Mesothelial cell of epicardium (in vitro differentiated cells): ENCODE measurements around the gene LCE1F. TPM values are rescaled to one million over a fixed set of nuclear protein-coding genes. Genes with fewer than 3 reads are reported as not detected.

Experiments used
- DNase-seq, 2 experiments: peaks; one replicate each; pipeline ENCODE4 v3.0.0; 2021; ENCODE audit warnings: low spot score in 2 of 2; ENCODE audit not compliant: unreplicated experiment in 2 of 2
- H3K27ac Mint-ChIP-seq: 2 replicates; pipeline ENCODE4 v1.8.0; 2021; ENCODE audit warnings: mixed read lengths
- H3K27me3 Mint-ChIP-seq: 2 replicates; pipeline ENCODE4 v1.8.0; 2021; ENCODE audit warnings: low read depth, mixed read lengths
- H3K36me3 Mint-ChIP-seq: 2 replicates; pipeline ENCODE4 v1.8.0; 2021; ENCODE audit warnings: mixed read lengths
- H3K4me1 Mint-ChIP-seq: 2 replicates; pipeline ENCODE4 v1.8.0; 2021; ENCODE audit warnings: mixed read lengths
- H3K4me3 Mint-ChIP-seq: 2 replicates; pipeline ENCODE4 v1.8.0; 2021; ENCODE audit warnings: mild to moderate bottlenecking, moderate library complexity, mixed read lengths
- H3K9me3 Mint-ChIP-seq: 2 replicates; pipeline ENCODE4 v1.8.0; 2021; ENCODE audit warnings: mixed read lengths
- CTCF ChIP-seq: fragments of 200-600 bp; sonication (generic); IDR thresholded peaks from one replicate; pipeline ENCODE4 v1.5.0; 2021; ENCODE audit warnings: antibody characterized with exemption; ENCODE audit not compliant: unreplicated experiment
- total RNA-seq: library from RNA; stranded (reverse); gene quantifications from 3 replicates; pipeline ENCODE4 v1.2.1, GENCODE V29; 2021

Gene LCE1F
- total RNA-seq, 1 donor from 2014 or later = not detected

DNA sequence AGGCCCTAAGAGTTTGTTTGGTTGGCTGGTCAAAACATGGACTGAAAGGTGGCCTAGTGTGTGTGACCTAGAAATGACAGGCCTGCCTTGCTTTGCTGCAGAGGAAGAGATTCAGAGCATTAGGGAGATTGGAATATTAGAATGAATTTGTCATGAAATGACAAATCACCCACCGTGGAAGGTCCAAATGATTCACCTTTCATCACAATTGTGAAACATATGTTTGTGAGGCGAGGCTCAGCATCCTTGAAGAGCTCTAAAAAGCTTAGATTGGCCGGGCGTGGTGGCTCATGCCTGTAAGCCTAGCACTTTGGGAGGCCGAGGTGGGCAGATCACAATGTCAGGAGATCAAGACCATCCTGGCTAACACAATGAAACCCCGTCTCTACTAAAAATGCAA, 42.4 kb downstream of the LCE1F start:
- Mint-ChIP-seq H3K4me1 (no peaks in the 10 kb centered on the region), H3K9me3 (peaks cover 54% of the 10 kb centered on the region), H3K36me3 (no peaks in the 10 kb centered on the region), H3K27me3 (no peaks in the 10 kb centered on the region), H3K27ac (no peak overlapping the region), H3K4me3 (no peak overlapping the region)
- no peak for DNase-seq
- TF ChIP-seq CTCF = no peak

DNA sequence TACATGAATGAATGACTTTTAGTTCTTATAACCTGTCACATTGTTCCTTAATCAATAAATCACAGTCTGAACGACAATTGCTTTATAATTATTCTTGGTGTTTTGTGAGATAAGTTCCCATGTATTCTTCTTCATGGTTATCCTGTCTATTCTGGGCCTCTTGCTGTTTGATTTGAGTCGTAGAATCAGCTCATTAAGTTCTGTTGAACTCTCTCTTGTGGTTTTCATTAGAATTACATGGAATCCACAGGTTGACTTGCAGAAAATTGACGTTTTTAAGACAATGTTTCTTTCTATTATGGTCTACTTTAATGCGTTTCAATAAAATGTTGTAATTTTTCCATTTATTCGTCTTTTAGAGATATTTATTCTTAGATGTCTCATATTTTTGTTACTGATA, 48.4 kb downstream of the LCE1F start:
- H3K27ac Mint-ChIP-seq = no peak overlapping the region
- H3K4me3 Mint-ChIP-seq = no peak overlapping the region
- H3K27me3 Mint-ChIP-seq = no peaks in the 10 kb centered on the region
- H3K9me3 Mint-ChIP-seq = peaks cover 57% of the 10 kb centered on the region
- H3K36me3 Mint-ChIP-seq = peaks cover 3% of the 10 kb centered on the region
- no peak for DNase-seq
- no peak for TF ChIP-seq CTCF
- H3K4me1 Mint-ChIP-seq = no peaks in the 10 kb centered on the region

DNA sequence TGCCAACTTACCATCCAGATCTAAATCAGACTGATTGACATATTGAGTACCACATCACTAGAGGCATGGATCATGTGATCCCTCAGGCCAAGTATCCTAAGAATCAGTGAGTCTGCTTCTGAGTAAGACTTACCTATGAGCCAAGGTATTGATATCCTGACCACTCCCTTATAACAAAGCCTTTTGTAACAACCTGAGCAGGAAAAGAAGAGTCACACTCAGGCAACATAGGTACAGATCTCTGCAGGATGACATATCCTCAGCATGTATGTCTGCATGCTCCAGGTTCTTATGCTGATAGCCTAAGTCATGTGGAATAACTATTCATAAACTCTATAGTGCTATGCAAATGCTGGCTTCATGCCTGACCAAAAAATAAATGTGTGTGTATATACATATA, 50.0 kb downstream of the LCE1F start:
- Mint-ChIP-seq H3K27me3 (no peaks in the 10 kb centered on the region), H3K4me1 (no peaks in the 10 kb centered on the region), H3K36me3 (peaks cover 3% of the 10 kb centered on the region), H3K27ac (no peak overlapping the region), H3K9me3 (peaks cover 58% of the 10 kb centered on the region), H3K4me3 (no peak overlapping the region)
- no peak for TF ChIP-seq CTCF
- no peak for DNase-seq

Other genes with a start within 250 kb of the LCE1F start
- gene LCE3E, start 208.4 kb upstream of the LCE1F start, total RNA-seq = not detected in 3 replicates
- not detected in 3 replicates for gene LCE3D, start 194.6 kb upstream of the LCE1F start, total RNA-seq
- gene LCE3C, start 174.9 kb upstream of the LCE1F start, total RNA-seq = not detected in 3 replicates
- not detected in 3 replicates for gene LCE3B, start 161.3 kb upstream of the LCE1F start, total RNA-seq
- gene LCE3A, start 152.0 kb upstream of the LCE1F start, total RNA-seq = not detected in 3 replicates
- not detected in 3 replicates for gene LCE2D, start 111.8 kb upstream of the LCE1F start, total RNA-seq
- gene LCE2C, start 99.9 kb upstream of the LCE1F start, total RNA-seq = not detected in 3 replicates
- not detected in 3 replicates for gene LCE2B, start 89.0 kb upstream of the LCE1F start, total RNA-seq
- not detected in 3 replicates for gene LCE2A, start 76.8 kb upstream of the LCE1F start, total RNA-seq
- gene LCE4A, start 67.0 kb upstream of the LCE1F start, total RNA-seq = not detected in 3 replicates
- not detected in 3 replicates for gene KPRP, start 17.1 kb upstream of the LCE1F start, total RNA-seq
- gene LCE1E, start 11.1 kb downstream of the LCE1F start, total RNA-seq = not detected in 3 replicates
- gene LCE1D, start 21.6 kb downstream of the LCE1F start, total RNA-seq = not detected in 3 replicates
- gene LCE1C, start 31.5 kb downstream of the LCE1F start, total RNA-seq = not detected in 3 replicates
- not detected in 3 replicates for gene LCE1B, start 36.8 kb downstream of the LCE1F start, total RNA-seq
- not detected in 3 replicates for gene LCE1A, start 52.3 kb downstream of the LCE1F start, total RNA-seq
- gene LCE6A, start 67.7 kb downstream of the LCE1F start, total RNA-seq = not detected in 3 replicates
- gene LCE7A, start 84.9 kb downstream of the LCE1F start, total RNA-seq = not detected in 3 replicates
- gene SMCP, start 103.2 kb downstream of the LCE1F start, total RNA-seq = not detected in 3 replicates
- gene IVL, start 133.4 kb downstream of the LCE1F start, total RNA-seq = 0.11 to 0.34 TPM (median 0.27 TPM) in 3 replicates
- gene SPRR5, start 172.1 kb downstream of the LCE1F start, total RNA-seq = not detected in 3 replicates
- gene SPRR4, start 195.5 kb downstream of the LCE1F start, total RNA-seq = not detected in 3 replicates
- not detected in 3 replicates for gene SPRR1A, start 208.9 kb downstream of the LCE1F start, total RNA-seq
- not detected in 3 replicates for gene SPRR3, start 226.6 kb downstream of the LCE1F start, total RNA-seq